HG03060 (cell line): ENCODE measurements around the gene CTSD.

ENCODE experiments used
- ATAC-seq: cut with Tn5 transposase; IDR thresholded peaks from one replicate; pipeline ENCODE4 v1.9.1; 2021; ENCODE audit warnings: low read depth, moderate number of reproducible peaks; ENCODE audit not compliant: unreplicated experiment

CTSD gene

DNA sequence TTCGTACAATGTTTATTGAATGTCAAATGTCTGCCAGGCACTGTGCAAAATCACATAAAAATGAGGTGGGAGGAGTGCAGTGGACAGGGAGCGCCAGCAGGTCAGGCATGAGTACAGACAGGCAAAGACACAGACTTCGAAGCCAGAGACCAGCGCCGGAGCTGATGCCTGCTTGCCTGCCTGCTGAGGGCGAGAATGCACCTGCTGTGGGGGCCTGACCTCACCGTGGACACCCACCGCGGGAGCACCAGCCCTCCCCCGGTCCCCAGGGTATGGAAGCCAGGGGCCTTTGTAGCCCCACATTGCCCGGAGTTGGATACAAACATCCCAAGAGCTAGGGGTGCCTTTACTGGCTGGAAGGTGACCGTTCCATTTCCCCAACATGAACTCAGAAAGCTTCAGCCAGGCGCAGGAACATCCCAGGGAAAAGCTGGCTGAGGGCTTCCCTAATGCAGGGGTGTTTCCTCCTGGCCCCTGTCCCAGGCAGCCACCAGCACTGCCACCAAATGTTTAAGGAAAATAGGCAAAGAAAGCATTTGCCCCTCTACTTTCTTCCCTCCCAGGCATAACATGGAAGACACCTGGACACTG lies 31.2 kb downstream of the CTSD start:
- no peak for ATAC-seq

DNA sequence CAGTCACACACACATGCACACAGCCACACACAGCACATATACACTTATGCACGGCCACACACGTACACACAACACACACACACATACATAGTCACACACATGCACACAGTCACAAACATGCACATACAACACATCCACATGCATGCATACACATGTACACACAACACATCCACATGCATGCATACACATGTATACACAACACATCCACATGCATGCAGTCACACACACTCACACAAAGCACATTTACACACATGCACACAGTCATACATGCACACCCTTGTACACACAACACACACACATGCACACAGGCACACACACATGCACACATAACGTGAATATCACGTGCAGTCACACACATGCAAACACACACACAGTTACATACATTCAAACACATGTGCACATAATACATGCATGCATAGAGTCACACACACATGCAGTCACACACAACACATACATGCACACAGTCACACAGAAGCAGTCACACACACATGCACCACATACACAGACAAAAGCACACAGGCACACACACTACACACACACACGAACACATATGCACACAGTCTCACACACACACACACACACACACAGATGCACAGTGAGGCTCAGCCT lies 32.2 kb downstream of the CTSD start:
- ATAC-seq: no peak

- no peak for ATAC-seq
Observed at GRCh38 chr11:1730059-1730629, 33.6 kb downstream of the CTSD start.

DNA sequence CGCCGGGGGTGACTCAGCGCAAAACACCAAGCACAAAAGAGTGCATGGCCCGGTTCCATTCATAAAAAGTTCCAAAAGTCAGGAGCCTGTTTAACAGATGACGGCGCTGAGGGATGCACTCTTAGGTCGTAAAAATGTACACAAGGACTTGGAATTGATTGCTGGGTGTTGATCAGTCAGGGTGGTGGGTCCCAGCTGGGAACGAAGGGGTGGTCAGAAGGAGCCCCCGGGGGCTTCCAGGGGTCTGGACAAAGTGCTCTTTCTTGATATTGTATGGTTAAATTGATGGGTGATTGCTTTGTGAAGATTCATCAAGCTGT lies 34.1 kb downstream of the CTSD start:
- ATAC-seq: no peak

DNA sequence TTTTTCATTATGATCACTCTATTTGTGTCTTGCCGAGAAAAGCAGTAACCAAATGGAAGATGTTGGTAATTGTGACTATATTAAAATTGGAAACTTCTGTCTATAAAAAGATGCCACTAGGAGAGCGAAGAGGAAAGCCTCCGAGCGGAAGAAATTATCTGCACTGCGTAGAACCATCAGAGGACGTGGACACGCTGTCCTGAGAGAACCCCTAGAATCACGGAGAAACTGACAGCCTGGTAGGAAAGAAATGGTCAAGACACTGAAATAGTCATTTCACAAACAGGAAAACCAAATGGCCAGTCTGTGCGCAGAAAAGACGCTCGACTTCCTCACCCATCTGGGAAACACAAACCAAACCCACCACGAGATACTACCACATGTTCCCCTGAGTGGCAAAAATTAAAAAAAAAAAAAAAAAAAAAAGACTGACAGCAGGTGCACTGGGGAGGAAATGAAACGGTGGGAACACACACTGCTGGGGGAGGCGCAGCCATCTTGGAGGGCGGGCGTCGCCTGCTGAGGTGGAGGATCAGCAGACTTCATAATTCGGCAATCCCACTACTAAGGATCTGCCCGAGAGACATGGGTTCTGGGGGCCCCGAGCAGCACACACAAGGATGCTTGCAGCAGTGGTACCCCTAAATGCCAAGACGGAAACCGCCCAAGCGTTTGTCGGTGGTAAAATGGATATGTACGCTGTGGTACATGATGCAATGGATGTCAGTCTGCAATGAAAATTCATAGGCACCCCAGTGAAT lies 34.6 kb downstream of the CTSD start:
- no peak for ATAC-seq

DNA sequence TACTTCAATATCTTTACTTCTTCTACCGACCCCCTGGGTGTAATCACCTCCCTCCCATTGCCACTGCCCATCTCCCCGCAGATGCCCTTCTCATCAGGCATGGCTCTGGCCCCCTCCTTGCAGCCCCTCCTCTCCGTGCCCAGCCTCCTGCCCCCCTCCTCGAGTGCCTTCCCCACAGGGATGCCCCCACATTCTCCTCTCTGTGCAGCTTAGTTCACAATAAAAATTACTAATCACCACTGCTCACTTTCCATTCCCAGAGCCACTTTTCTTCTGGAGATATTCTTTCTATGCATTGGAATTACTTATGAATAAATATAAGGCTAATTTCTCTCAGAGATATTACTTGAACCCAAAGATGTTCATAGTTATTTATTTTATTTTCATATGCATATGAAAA lies 35.4 kb downstream of the CTSD start:
- no peak for ATAC-seq

DNA sequence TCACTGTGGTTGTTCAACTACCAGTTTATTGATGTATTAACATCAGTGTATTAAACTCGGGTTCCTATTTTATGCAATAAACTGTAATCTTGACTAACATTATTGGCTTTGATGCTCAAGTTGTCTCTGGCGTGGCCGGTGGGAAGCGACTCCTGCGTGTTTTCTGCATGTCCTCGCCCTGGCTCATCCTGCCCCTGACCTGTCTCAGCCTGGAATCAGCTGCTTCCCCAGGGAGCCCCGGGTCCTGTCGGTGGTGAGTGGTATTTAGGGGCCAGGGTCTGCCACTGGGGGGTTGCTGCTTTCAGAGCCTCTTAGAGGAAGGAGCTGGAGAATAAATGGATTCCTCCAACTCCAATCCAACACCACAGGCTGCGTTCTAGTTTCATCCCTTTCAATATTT lies 35.9 kb downstream of the CTSD start:
- no peak for ATAC-seq

GRCh38 chr11:1727096-1727690 lies 36.5 kb downstream of the CTSD start:
- ATAC-seq: no peak

DNA sequence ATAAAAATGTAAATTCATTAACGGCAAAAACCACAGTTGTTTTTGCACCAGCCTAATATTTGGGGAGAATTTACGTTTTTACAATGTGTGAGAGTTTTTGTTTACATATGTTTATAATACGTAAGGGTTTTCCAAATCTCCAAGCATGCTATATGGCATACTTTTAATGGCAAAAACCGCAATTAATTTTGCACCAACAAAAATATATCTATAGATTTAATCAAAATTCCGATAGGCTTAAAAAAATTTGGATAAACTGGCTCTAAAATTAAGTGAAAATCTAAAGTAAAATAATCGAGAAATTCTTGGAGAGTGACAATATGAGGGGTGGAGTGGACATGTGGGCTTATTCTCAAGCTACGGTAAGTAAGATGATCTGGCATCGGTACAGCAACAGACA lies 43.9 kb downstream of the CTSD start:
- ATAC-seq: no peak

DNA sequence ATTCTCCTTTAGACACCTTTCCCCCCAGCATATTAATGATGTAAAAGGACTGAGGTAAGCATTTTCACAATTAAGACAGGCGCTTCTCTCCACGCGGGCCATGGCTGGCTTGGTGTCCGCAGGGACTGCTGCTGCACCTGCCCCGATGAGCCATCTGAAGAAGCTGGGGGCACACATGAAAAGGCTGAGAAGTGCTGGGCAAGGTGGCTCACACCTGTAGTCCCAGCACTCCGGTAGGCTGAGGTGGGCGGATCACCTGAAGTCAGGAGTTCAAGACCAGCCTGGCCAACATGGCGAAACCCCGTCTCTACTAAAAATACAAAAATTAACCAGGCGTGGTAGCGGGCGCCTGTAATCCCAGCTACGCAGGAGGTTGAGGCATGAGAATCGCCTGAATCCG lies 45.4 kb downstream of the CTSD start:
- no peak for ATAC-seq

DNA sequence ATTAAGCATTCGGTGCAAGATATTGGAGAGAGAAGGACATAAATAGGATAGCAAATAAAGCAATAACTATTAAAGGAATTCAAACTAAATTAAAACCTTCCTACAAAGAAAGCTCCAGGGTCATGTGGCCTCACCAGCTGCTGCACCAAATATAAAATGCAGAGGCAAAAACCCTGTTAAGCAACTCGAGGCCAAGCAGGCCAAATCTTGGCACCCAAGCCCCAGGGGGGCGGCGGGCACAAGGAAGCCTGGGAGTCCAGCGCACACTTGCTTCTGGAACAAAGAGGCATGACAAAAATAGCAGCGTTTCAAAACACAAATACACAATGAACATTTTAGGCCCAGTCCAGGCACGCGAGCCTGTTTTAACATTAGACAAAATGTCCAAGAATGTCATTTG lies 46.0 kb downstream of the CTSD start:
- ATAC-seq: no peak

GRCh38 chr11:1714908-1715885 lies 48.5 kb downstream of the CTSD start:
- ATAC-seq: no peak

GRCh38 chr11:1708716-1709115 lies 55.0 kb downstream of the CTSD start:
- ATAC-seq: no peak

- no peak for ATAC-seq
Observed at GRCh38 chr11:1707751-1708150, 56.0 kb downstream of the CTSD start.

- no peak for ATAC-seq
Observed at GRCh38 chr11:1706634-1707400, 56.9 kb downstream of the CTSD start.

GRCh38 chr11:1705126-1706052 lies 58.3 kb downstream of the CTSD start:
- ATAC-seq: no peak

GRCh38 chr11:1703146-1703545 lies 60.6 kb downstream of the CTSD start:
- ATAC-seq: no peak
